Measurements from ENCODE around the gene RAB3GAP2. TPM values are rescaled to one million over a fixed set of nuclear protein-coding genes. Genes with fewer than 3 reads are reported as not detected.
"Not testable (repeated sequence)": the region's sequence is repeated elsewhere in the genome, so short reads cannot be mapped to it uniquely, and the experiment has no call there.

The RAB3GAP2 gene
- total RNA-seq, 4 donors from 2014 or later = 37.0 to 53.1 (median 42.9) TPM

DNA sequence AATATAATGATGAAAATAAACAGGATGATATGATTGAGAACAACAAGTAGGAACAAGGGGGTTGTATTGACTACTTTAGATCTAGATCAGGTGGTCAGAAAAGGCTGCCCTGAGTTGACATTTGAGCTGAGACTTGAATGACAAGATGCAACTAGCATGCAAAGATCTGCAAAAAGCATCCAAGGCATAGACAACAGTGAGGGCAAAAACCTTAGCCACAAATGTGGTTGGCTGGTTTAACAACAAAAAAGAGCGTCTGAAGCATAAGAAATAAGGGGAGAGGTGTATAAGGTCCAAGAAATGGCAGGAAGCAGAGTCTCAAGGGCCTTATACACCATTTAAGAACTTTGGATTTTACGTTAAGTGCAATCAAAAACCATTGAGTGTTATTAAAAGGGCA is 3.2 kb downstream of the RAB3GAP2 start:
- H3K36me3 ChIP-seq = no peaks in the 10 kb centered on the region
- intact Hi-C loops (cut with DNase I) = no loop called here
- no peaks in the 10 kb centered on the region for H3K27me3 ChIP-seq
- WGBS, 2 donors = 91 to 97% methylated on average over 2 of the region's 2 CpGs
- DNase-seq = no peak
- H3K4me1 ChIP-seq = peaks cover 10 to 14% of the 10 kb centered on the region in 2 donors
- H3K27ac ChIP-seq = no peak overlapping the region
- H3K9me3 ChIP-seq = no peaks in the 10 kb centered on the region
- no peak for TF ChIP-seq POLR2A (IDR thresholded peaks at IDR 0.05)
- TF ChIP-seq, protein P1, sequence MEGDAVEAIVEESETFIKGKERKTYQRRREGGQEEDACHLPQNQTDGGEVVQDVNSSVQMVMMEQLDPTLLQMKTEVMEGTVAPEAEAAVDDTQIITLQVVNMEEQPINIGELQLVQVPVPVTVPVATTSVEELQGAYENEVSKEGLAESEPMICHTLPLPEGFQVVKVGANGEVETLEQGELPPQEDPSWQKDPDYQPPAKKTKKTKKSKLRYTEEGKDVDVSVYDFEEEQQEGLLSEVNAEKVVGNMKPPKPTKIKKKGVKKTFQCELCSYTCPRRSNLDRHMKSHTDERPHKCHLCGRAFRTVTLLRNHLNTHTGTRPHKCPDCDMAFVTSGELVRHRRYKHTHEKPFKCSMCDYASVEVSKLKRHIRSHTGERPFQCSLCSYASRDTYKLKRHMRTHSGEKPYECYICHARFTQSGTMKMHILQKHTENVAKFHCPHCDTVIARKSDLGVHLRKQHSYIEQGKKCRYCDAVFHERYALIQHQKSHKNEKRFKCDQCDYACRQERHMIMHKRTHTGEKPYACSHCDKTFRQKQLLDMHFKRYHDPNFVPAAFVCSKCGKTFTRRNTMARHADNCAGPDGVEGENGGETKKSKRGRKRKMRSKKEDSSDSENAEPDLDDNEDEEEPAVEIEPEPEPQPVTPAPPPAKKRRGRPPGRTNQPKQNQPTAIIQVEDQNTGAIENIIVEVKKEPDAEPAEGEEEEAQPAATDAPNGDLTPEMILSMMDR (IDR thresholded peaks at IDR 0.05) = no peak
- H3K4me3 ChIP-seq (replicated peaks in 1 of 3) = no peak overlapping the region

DNA sequence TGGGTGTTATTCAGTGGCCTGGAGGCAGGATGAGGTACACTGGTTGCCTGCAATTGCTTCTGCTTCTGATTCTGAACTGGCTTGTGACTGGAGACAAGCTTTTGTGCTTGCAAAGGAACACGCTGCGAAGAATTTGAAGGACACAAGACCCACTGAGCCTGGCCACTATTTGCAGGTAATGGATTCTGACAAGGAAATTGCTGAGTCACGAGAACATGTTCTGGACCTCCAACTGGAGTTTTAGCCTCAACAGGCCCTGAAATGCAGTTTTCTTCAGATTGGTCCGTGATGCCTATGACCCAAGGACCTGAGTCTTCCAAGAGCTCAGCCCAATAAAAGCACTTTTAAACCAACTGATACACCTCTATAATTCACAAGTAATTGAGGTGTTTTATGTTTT is 4.6 kb downstream of the RAB3GAP2 start:
- TF ChIP-seq, protein P1 (IDR thresholded peaks at IDR 0.05) = no peak
- no peak overlapping the region for H3K4me3 ChIP-seq (replicated peaks in 1 of 3)
- H3K27ac ChIP-seq = no peak overlapping the region
- intact Hi-C loops (cut with DNase I) = no loop called here
- H3K4me1 ChIP-seq = peaks cover 10 to 14% of the 10 kb centered on the region in 2 donors
- H3K27me3 ChIP-seq = no peaks in the 10 kb centered on the region
- no peaks in the 10 kb centered on the region for H3K9me3 ChIP-seq
- no peak for DNase-seq
- 94 to 97% methylated on average over 4 of the region's 4 CpGs for WGBS, 2 donors
- H3K36me3 ChIP-seq = no peaks in the 10 kb centered on the region

DNA sequence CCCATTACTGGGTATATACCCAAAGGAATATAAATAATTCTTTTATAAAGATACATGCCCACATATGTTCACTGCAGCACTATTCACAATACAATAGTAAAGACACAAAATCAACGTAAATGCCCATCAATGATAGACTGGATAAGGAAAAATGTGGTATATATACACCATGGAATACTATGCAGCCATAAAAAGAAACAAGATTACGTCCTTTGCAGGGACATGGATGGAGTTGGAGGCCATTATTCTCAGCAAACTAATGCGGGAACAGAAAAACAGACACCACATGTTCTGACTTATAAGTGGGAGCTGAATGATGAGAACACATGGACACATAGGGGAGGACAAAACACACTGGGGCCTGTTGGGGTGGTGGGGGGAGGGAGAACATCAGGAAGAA is 12.0 kb downstream of the RAB3GAP2 start:
- intact Hi-C loops (cut with DNase I); H3K36me3 ChIP-seq; DNase-seq; H3K4me1 ChIP-seq; H3K4me3 ChIP-seq (replicated peaks in 1 of 3); H3K27me3 ChIP-seq; H3K9me3 ChIP-seq; H3K27ac ChIP-seq: not testable (repeated sequence)
- 95 to 97% methylated on average over 3 of the region's 3 CpGs for WGBS, 2 donors

DNA sequence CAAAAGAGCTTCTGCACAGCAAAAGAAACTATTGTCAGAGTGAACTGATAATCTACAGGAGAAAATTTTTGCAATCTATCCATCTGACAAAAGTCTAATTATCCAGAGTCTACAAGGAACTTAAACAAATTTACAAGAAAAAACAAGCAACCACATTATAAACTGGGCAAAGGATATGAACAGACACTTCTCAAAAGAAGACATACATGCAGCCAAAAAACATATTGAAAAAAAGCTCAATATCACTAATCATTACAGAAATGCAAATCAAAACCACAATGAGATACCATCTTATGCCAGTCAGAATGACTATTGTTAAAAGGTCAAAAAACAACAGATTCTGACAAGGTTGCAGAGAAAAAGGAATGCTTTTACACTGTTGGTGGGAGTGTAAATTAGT is 12.5 kb downstream of the RAB3GAP2 start:
- H3K27ac ChIP-seq; intact Hi-C loops (cut with DNase I); H3K9me3 ChIP-seq; H3K4me1 ChIP-seq; H3K27me3 ChIP-seq; H3K36me3 ChIP-seq; DNase-seq; H3K4me3 ChIP-seq (replicated peaks in 1 of 3): not testable (repeated sequence)

DNA sequence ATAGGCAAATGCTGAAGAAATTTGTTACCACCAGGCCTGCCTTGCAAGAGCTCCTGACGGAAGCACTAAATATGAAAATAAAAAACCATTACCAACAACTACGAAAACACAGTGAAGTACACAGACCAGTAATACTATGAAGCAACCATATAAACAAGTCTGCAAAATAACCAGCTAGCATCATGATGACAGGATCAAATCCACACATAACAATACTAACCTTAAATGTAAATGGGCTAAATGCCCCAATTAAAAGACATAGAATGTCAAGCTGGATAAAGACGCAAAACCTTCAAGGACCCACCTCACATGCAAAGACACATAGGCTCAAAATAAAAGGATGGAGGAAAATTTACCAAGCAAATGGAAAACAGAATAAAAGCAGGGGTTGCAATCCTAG is 16.1 kb downstream of the RAB3GAP2 start:
- H3K27me3 ChIP-seq; H3K9me3 ChIP-seq; H3K4me1 ChIP-seq; DNase-seq; H3K4me3 ChIP-seq (replicated peaks in 1 of 3); H3K27ac ChIP-seq; intact Hi-C loops (cut with DNase I); H3K36me3 ChIP-seq: not testable (repeated sequence)
- WGBS, 2 donors = 96 to 98% methylated on average over 3 of the region's 3 CpGs

DNA sequence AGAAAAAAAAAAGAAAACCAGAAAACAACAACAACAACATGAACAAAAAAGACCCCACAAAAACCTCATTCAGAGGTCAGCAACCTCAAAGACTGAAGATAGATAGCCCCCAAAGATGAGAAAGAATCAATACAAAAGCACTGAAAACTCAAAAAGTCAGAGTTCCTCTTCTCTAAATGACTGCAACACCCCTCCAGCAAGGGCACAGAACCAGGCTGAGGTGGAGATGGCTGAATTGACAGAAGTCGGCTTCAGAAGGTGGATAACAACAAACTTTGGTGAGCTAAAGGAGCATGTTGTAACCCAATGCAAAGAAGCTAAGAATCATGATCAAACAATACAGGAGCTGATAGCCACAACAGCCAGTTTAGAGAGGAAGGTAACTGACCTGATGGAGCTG is 17.0 kb downstream of the RAB3GAP2 start:
- Histone ChIP-seq H3K4me1 (no peaks in the 10 kb centered on the region), H3K9me3 (no peaks in the 10 kb centered on the region), H3K4me3 (replicated peaks in 1 of 3) (no peak overlapping the region), H3K36me3 (peaks cover 0 to 9% of the 10 kb centered on the region in 2 donors), H3K27ac (no peak overlapping the region), H3K27me3 (no peaks in the 10 kb centered on the region)
- WGBS, 2 donors = 93 to 97% methylated on average over 1 of the region's 1 CpG
- intact Hi-C loops (cut with DNase I) = no loop called here
- TF ChIP-seq, protein P1 (IDR thresholded peaks at IDR 0.05) = no peak
- no peak for TF ChIP-seq POLR2A (IDR thresholded peaks at IDR 0.05)
- DNase-seq = no peak

DNA sequence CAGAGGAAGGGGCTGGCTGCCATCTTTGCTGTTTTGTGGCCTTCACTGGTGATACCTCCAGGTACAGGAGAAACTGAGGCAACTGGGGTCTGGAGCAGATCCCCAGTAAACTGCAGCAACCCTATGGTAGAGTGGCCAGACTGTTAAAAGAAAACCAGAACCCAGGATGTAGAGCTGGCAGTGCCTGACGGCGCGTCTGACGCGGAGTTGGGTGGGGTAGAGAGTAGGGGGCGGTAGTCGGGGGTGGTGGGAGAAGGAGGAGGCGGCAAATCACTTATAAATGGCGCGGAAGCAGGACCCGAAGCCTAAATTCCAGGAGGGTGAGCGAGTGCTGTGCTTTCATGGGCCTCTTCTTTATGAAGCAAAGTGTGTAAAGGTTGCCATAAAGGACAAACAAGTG is 19.0 kb downstream of the RAB3GAP2 start:
- H3K27me3 ChIP-seq; intact Hi-C loops (cut with DNase I); H3K9me3 ChIP-seq; H3K4me3 ChIP-seq (replicated peaks in 1 of 3); DNase-seq; H3K4me1 ChIP-seq; H3K36me3 ChIP-seq; H3K27ac ChIP-seq: not testable (repeated sequence)
- WGBS, 2 donors = 99% methylated on average over 12 of the region's 12 CpGs

All from thyroid gland (tissue), 4 donors.